ENCODE measurements around the gene CST5.
A peak's percentile ranks its signal among the peaks of the same experiment; 100 is the strongest.
"Not testable (repeated sequence)": the region's sequence is repeated elsewhere in the genome, so short reads cannot be mapped to it uniquely, and the experiment has no call there.

CST5 gene

GRCh38 chr20:23870461-23870860 is 9.1 kb downstream of the CST5 start:
- Histone ChIP-seq H3K36me3 (ENCODE audit: insufficient read depth, insufficient read length, low read length) (no peaks in the 10 kb centered on the region), H3K4me3 (ENCODE audit: insufficient read length, low read depth) (no peak overlapping the region), H3K9me3 (ENCODE audit: insufficient read depth, low read length) (no peaks in the 10 kb centered on the region), H3K27me3 (ENCODE audit: insufficient read depth, insufficient read length) (no peaks in the 10 kb centered on the region), H3K9ac (ENCODE audit: insufficient read length, low read depth) (no peak overlapping the region), H3K4me1 (ENCODE audit: insufficient read depth, insufficient read length) (peaks cover 3% of the 10 kb centered on the region)
- DNase-seq (ENCODE audit: low read depth, low spot score) = no peak
- TF ChIP-seq SUZ12 (IDR thresholded peaks at IDR 0.05; ENCODE audit: extremely low read depth, insufficient read depth, insufficient read length) (no peak), YY1 (IDR thresholded peaks at IDR 0.05; ENCODE audit: insufficient read depth, insufficient read length) (no peak), ZNF274 (IDR thresholded peaks at IDR 0.05; ENCODE audit: low read depth, low read length) (no peak)

GRCh38 chr20:23869520-23869919 is 10.0 kb downstream of the CST5 start:
- TF ChIP-seq ZNF274 (IDR thresholded peaks at IDR 0.05; ENCODE audit: low read depth, low read length) (no peak), YY1 (IDR thresholded peaks at IDR 0.05; ENCODE audit: insufficient read depth, insufficient read length) (no peak), SUZ12 (IDR thresholded peaks at IDR 0.05; ENCODE audit: extremely low read depth, insufficient read depth, insufficient read length) (no peak)
- no peak for DNase-seq (ENCODE audit: low read depth, low spot score)
- Histone ChIP-seq H3K4me3 (ENCODE audit: insufficient read length, low read depth) (no peak overlapping the region), H3K9me3 (ENCODE audit: insufficient read depth, low read length) (no peaks in the 10 kb centered on the region), H3K9ac (ENCODE audit: insufficient read length, low read depth) (no peak overlapping the region), H3K27me3 (ENCODE audit: insufficient read depth, insufficient read length) (no peaks in the 10 kb centered on the region), H3K36me3 (ENCODE audit: insufficient read depth, insufficient read length, low read length) (no peaks in the 10 kb centered on the region), H3K4me1 (ENCODE audit: insufficient read depth, insufficient read length) (peaks cover 3% of the 10 kb centered on the region)

- H3K9ac ChIP-seq (ENCODE audit: insufficient read length, low read depth) = no peak overlapping the region
- DNase-seq (ENCODE audit: low read depth, low spot score) = peak; percentile 47
- H3K27me3 ChIP-seq (ENCODE audit: insufficient read depth, insufficient read length) = no peaks in the 10 kb centered on the region
- TF ChIP-seq ZNF274 (IDR thresholded peaks at IDR 0.05; ENCODE audit: low read depth, low read length) (no peak), YY1 (IDR thresholded peaks at IDR 0.05; ENCODE audit: insufficient read depth, insufficient read length) (no peak), SUZ12 (IDR thresholded peaks at IDR 0.05; ENCODE audit: extremely low read depth, insufficient read depth, insufficient read length) (no peak)
- no peaks in the 10 kb centered on the region for H3K9me3 ChIP-seq (ENCODE audit: insufficient read depth, low read length)
- no peak overlapping the region for H3K4me3 ChIP-seq (ENCODE audit: insufficient read length, low read depth)
- no peaks in the 10 kb centered on the region for H3K36me3 ChIP-seq (ENCODE audit: insufficient read depth, insufficient read length, low read length)
- peaks cover 3% of the 10 kb centered on the region for H3K4me1 ChIP-seq (ENCODE audit: insufficient read depth, insufficient read length)
Measured at GRCh38 chr20:23868321-23868720, 11.2 kb downstream of the CST5 start.

- TF ChIP-seq SUZ12 (IDR thresholded peaks at IDR 0.05; ENCODE audit: extremely low read depth, insufficient read depth, insufficient read length) (no peak), YY1 (IDR thresholded peaks at IDR 0.05; ENCODE audit: insufficient read depth, insufficient read length) (no peak), ZNF274 (IDR thresholded peaks at IDR 0.05; ENCODE audit: low read depth, low read length) (no peak)
- Histone ChIP-seq H3K27me3 (ENCODE audit: insufficient read depth, insufficient read length) (no peaks in the 10 kb centered on the region), H3K9me3 (ENCODE audit: insufficient read depth, low read length) (no peaks in the 10 kb centered on the region), H3K4me1 (ENCODE audit: insufficient read depth, insufficient read length) (peaks cover 3% of the 10 kb centered on the region), H3K9ac (ENCODE audit: insufficient read length, low read depth) (no peak overlapping the region), H3K4me3 (ENCODE audit: insufficient read length, low read depth) (no peak overlapping the region), H3K36me3 (ENCODE audit: insufficient read depth, insufficient read length, low read length) (no peaks in the 10 kb centered on the region)
- DNase-seq (ENCODE audit: low read depth, low spot score) = no peak
Measured at GRCh38 chr20:23867152-23867776, 12.3 kb downstream of the CST5 start.

GRCh38 chr20:23860771-23861170 is 18.8 kb downstream of the CST5 start:
- DNase-seq (ENCODE audit: low read depth, low spot score); H3K27me3 ChIP-seq (ENCODE audit: insufficient read depth, insufficient read length); H3K4me1 ChIP-seq (ENCODE audit: insufficient read depth, insufficient read length); H3K9me3 ChIP-seq (ENCODE audit: insufficient read depth, low read length); H3K36me3 ChIP-seq (ENCODE audit: insufficient read depth, insufficient read length, low read length); H3K9ac ChIP-seq (ENCODE audit: insufficient read length, low read depth); H3K4me3 ChIP-seq (ENCODE audit: insufficient read length, low read depth): not testable (repeated sequence)

- TF ChIP-seq YY1 (IDR thresholded peaks at IDR 0.05; ENCODE audit: insufficient read depth, insufficient read length) = no peak
- no peak for TF ChIP-seq ZNF274 (IDR thresholded peaks at IDR 0.05; ENCODE audit: low read depth, low read length)
- TF ChIP-seq SUZ12 (IDR thresholded peaks at IDR 0.05; ENCODE audit: extremely low read depth, insufficient read depth, insufficient read length) = no peak
- Histone ChIP-seq H3K9me3 (ENCODE audit: insufficient read depth, low read length) (no peaks in the 10 kb centered on the region), H3K27me3 (ENCODE audit: insufficient read depth, insufficient read length) (no peaks in the 10 kb centered on the region), H3K4me3 (ENCODE audit: insufficient read length, low read depth) (no peak overlapping the region), H3K36me3 (ENCODE audit: insufficient read depth, insufficient read length, low read length) (no peaks in the 10 kb centered on the region), H3K4me1 (ENCODE audit: insufficient read depth, insufficient read length) (peaks cover 4% of the 10 kb centered on the region), H3K9ac (ENCODE audit: insufficient read length, low read depth) (peak overlapping the region; percentile 42)
- peak; percentile 23 for DNase-seq (ENCODE audit: low read depth, low spot score)
Measured at GRCh38 chr20:23857962-23858595, 21.5 kb downstream of the CST5 start.

GRCh38 chr20:23856736-23857135 is 22.8 kb downstream of the CST5 start:
- H3K9me3 ChIP-seq (ENCODE audit: insufficient read depth, low read length) = no peaks in the 10 kb centered on the region
- TF ChIP-seq SUZ12 (IDR thresholded peaks at IDR 0.05; ENCODE audit: extremely low read depth, insufficient read depth, insufficient read length) = no peak
- no peak overlapping the region for H3K9ac ChIP-seq (ENCODE audit: insufficient read length, low read depth)
- H3K27me3 ChIP-seq (ENCODE audit: insufficient read depth, insufficient read length) = no peaks in the 10 kb centered on the region
- DNase-seq (ENCODE audit: low read depth, low spot score) = no peak
- H3K4me1 ChIP-seq (ENCODE audit: insufficient read depth, insufficient read length) = peaks cover 4% of the 10 kb centered on the region
- no peaks in the 10 kb centered on the region for H3K36me3 ChIP-seq (ENCODE audit: insufficient read depth, insufficient read length, low read length)
- no peak overlapping the region for H3K4me3 ChIP-seq (ENCODE audit: insufficient read length, low read depth)

All from NT2/D1 (cell line).